ENCODE results near the gene ENAM.

The ENAM gene, protein sequence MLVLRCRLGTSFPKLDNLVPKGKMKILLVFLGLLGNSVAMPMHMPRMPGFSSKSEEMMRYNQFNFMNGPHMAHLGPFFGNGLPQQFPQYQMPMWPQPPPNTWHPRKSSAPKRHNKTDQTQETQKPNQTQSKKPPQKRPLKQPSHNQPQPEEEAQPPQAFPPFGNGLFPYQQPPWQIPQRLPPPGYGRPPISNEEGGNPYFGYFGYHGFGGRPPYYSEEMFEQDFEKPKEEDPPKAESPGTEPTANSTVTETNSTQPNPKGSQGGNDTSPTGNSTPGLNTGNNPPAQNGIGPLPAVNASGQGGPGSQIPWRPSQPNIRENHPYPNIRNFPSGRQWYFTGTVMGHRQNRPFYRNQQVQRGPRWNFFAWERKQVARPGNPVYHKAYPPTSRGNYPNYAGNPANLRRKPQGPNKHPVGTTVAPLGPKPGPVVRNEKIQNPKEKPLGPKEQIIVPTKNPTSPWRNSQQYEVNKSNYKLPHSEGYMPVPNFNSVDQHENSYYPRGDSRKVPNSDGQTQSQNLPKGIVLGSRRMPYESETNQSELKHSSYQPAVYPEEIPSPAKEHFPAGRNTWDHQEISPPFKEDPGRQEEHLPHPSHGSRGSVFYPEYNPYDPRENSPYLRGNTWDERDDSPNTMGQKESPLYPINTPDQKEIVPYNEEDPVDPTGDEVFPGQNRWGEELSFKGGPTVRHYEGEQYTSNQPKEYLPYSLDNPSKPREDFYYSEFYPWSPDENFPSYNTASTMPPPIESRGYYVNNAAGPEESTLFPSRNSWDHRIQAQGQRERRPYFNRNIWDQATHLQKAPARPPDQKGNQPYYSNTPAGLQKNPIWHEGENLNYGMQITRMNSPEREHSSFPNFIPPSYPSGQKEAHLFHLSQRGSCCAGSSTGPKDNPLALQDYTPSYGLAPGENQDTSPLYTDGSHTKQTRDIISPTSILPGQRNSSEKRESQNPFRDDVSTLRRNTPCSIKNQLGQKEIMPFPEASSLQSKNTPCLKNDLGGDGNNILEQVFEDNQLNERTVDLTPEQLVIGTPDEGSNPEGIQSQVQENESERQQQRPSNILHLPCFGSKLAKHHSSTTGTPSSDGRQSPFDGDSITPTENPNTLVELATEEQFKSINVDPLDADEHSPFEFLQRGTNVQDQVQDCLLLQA

DNA sequence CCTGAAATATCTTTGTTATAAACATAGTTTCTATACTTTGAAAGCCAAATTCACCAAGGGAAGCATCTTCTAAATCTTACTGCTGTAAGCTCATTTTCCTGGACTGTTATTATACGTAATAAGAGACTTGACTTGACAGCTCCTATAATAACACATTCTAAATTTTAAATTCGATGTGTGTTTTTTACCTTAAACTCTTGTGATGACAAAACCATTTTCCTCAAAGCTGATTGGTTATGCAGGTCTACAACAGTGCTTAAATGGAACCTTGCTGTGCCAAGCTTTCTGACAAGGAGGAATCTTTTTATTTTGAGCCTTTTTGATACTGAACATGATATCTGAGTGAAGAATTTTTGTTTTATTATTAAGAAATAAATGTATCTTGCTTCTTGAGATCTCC is at the start of gene ENAM:
Gene ENAM (plus strand): TSS at position 301 of the 400 bp plus-strand sequence. CDS start 757 bp downstream, outside the sequence.
- CTCF ChIA-PET: interaction anchor here (0.7 kb wide), 1 partner anchor 456 kb away, joined by 4 read pairs; no protein-coding TSS in a partner anchor
- POLR2A ChIA-PET: no interaction called here
- no peak for DNase-seq (ENCODE audit: extremely low spot score)
- TF ChIP-seq ARNT (IDR thresholded peaks at IDR 0.05) (no peak), BHLHE40 (IDR thresholded peaks at IDR 0.05; ENCODE audit: borderline replicate concordance) (no peak), L3MBTL2 (conservative IDR thresholded peaks at IDR 0.05) (no peak), FOXM1 (IDR thresholded peaks at IDR 0.05; ENCODE audit: borderline replicate concordance) (no peak), FOXK2 (IDR thresholded peaks at IDR 0.05) (no peak), ELF4 (IDR thresholded peaks at IDR 0.05) (no peak), LEF1 (IDR thresholded peaks at IDR 0.05; ENCODE audit: borderline replicate concordance) (no peak)
- TF ChIP-seq, protein P1, sequence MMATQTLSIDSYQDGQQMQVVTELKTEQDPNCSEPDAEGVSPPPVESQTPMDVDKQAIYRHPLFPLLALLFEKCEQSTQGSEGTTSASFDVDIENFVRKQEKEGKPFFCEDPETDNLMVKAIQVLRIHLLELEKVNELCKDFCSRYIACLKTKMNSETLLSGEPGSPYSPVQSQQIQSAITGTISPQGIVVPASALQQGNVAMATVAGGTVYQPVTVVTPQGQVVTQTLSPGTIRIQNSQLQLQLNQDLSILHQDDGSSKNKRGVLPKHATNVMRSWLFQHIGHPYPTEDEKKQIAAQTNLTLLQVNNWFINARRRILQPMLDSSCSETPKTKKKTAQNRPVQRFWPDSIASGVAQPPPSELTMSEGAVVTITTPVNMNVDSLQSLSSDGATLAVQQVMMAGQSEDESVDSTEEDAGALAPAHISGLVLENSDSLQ (IDR thresholded peaks at IDR 0.05): no peak

DNA sequence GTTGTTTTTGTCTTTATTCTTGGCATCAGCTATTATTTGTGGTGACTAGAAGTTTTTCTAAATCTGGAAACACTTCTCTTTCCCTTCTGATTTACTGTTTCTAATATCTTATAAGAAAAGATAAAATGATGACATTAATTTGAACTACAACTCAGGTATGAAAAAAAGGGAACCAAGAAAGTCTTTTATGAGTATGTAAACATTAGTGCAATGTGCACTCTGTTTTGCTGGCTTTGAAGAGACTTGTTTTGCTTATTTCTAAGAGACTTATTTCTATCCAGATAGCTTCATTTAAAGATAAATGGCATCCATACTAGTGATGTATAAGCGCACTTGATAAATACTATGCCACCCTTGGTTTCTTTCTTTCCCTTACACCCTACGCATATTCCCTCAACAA is 46.6 kb upstream of the ENAM start:
- no peak for DNase-seq (ENCODE audit: extremely low spot score)
- ChIA-PET CTCF (no interaction called here), POLR2A (no interaction called here)
- TF ChIP-seq TARDBP (IDR thresholded peaks at IDR 0.05) (no peak), L3MBTL2 (conservative IDR thresholded peaks at IDR 0.05) (no peak), FOXM1 (IDR thresholded peaks at IDR 0.05; ENCODE audit: borderline replicate concordance) (no peak), ZNF384 (IDR thresholded peaks at IDR 0.05) (no peak)

DNA sequence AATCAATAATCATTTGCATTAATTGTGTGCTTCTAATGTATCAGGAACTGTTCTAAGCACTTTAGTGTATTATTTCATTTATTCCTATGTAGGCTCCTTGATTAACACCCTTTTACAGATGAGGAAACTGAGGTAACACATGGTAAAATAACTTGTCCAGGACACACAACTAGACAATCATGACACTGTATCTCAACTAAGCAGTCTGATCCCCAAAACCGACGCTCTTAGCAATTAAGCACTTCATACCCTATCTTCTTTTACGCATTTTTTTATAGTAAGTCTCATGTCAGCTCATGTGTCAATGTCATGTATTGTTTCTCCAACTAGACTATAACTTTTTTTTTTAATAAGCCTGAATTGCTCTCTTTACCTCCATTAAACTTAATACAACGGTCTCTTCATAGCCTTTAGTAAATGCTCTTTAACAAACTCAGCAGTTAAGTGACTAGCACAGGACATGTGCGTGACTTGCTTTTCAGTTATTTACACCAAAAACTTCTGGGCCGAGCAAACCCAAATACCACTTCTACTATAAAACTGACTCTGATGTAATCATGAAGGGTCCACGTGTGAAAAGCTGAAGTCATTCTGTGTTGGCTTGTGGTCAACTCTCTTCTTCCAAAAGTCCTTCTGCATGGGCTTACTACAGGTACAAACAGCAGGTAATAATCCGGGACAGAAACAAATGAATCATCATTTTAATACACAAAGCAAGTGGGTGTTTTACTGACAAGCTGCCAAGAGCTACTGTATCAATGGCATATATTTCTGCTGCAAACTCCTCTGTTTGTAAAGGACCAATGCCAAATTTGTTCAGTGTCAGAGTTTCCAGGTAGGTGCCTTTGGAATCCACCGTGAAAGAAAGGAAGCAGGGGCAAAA is 44.4 kb upstream of the ENAM start:
- CTCF ChIA-PET: interaction anchor here (0.6 kb wide), 1 partner anchor 52 kb away, joined by 3 read pairs; no protein-coding TSS in a partner anchor
- no peak for TF ChIP-seq TARDBP (IDR thresholded peaks at IDR 0.05)
- no peak for TF ChIP-seq HDGF (IDR thresholded peaks at IDR 0.05; ENCODE audit: borderline replicate concordance)
- TF ChIP-seq SUZ12 (IDR thresholded peaks at IDR 0.05): no peak
- TF ChIP-seq CTBP1 (IDR thresholded peaks at IDR 0.05; ENCODE audit: borderline replicate concordance): no peak
- TF ChIP-seq FOXK2 (IDR thresholded peaks at IDR 0.05): no peak
- TF ChIP-seq, protein P1 (IDR thresholded peaks at IDR 0.05): no peak
- no peak for TF ChIP-seq ZNF384 (IDR thresholded peaks at IDR 0.05)
- no peak for TF ChIP-seq LEF1 (IDR thresholded peaks at IDR 0.05; ENCODE audit: borderline replicate concordance)
- TF ChIP-seq FOXM1 (IDR thresholded peaks at IDR 0.05; ENCODE audit: borderline replicate concordance): no peak
- TF ChIP-seq NFRKB (IDR thresholded peaks at IDR 0.05): no peak
- no peak for TF ChIP-seq BHLHE40 (IDR thresholded peaks at IDR 0.05; ENCODE audit: borderline replicate concordance)
- TF ChIP-seq FOXA1 (IDR thresholded peaks at IDR 0.05): no peak
- TF ChIP-seq ELF4 (IDR thresholded peaks at IDR 0.05): no peak
- no peak for TF ChIP-seq ARNT (IDR thresholded peaks at IDR 0.05)
- no peak for TF ChIP-seq L3MBTL2 (conservative IDR thresholded peaks at IDR 0.05)
- no peak for TF ChIP-seq SP1 (IDR thresholded peaks at IDR 0.05)
- no peak for DNase-seq (ENCODE audit: extremely low spot score)
- POLR2A ChIA-PET: no interaction called here

DNA sequence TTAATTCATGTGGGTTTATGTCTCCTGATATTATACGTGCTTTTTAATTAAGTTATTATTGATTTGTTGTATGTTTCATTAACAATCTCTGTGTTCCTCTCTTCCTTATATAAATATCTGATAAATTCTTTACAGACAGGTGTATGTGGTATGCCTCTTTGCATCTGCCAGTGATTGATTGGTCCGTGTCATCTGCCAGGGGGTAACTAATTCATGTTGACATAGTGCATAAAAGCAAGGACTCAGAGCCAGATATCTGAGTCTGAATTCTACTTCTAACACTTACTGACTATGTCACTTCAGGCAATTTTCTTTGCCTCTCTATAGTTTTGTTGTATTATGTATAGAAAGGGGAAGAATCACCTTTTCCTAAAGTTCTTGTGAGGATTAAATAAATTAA is 41.7 kb upstream of the ENAM start:
- CTCF ChIA-PET: no interaction called here
- no peak for DNase-seq (ENCODE audit: extremely low spot score)
- POLR2A ChIA-PET: no interaction called here
- TF ChIP-seq ARNT (IDR thresholded peaks at IDR 0.05) (no peak), SUZ12 (IDR thresholded peaks at IDR 0.05) (no peak)

DNA sequence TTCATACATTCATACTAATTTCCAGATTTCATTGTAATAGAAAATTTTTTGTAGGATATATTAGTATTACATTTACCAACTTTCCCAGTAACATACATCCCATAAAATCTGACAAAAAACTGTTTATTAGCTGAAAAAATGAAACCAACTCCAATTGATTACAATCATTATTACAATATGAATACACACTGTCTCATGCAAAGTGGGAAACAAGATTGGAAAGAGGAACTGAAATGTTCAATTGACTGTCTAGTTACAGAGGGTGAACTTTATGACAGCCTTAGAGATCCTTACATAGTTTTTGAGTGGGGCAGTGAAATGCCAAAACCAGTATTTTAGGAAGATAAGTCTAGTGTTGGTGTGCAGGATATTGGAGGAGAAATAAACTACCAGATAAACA is 38.8 kb upstream of the ENAM start:
- ChIA-PET POLR2A (no interaction called here), CTCF (interaction anchor here (1.1 kb wide), 1 partner anchor 11 kb away, joined by 3 read pairs; no protein-coding TSS in a partner anchor)
- no peak for TF ChIP-seq FOXM1 (IDR thresholded peaks at IDR 0.05; ENCODE audit: borderline replicate concordance)
- TF ChIP-seq FOXK2 (IDR thresholded peaks at IDR 0.05): no peak
- no peak for TF ChIP-seq L3MBTL2 (conservative IDR thresholded peaks at IDR 0.05)
- TF ChIP-seq, protein P1 (IDR thresholded peaks at IDR 0.05): no peak
- TF ChIP-seq BHLHE40 (IDR thresholded peaks at IDR 0.05; ENCODE audit: borderline replicate concordance): no peak
- TF ChIP-seq SUZ12 (IDR thresholded peaks at IDR 0.05): no peak
- TF ChIP-seq TARDBP (IDR thresholded peaks at IDR 0.05): no peak
- no peak for TF ChIP-seq HDGF (IDR thresholded peaks at IDR 0.05; ENCODE audit: borderline replicate concordance)
- TF ChIP-seq SP1 (IDR thresholded peaks at IDR 0.05): no peak
- no peak for TF ChIP-seq ZNF384 (IDR thresholded peaks at IDR 0.05)
- no peak for TF ChIP-seq LEF1 (IDR thresholded peaks at IDR 0.05; ENCODE audit: borderline replicate concordance)
- TF ChIP-seq CTBP1 (IDR thresholded peaks at IDR 0.05; ENCODE audit: borderline replicate concordance): no peak
- no peak for TF ChIP-seq ELF4 (IDR thresholded peaks at IDR 0.05)
- TF ChIP-seq NFRKB (IDR thresholded peaks at IDR 0.05): no peak
- TF ChIP-seq FOXA1 (IDR thresholded peaks at IDR 0.05): no peak
- DNase-seq (ENCODE audit: extremely low spot score): no peak

All from HEK293T (cell line).